ENCODE measurements around the gene TDRD1. TPM values are rescaled to one million over a fixed set of nuclear protein-coding genes. Genes with fewer than 3 reads are reported as not detected.

TDRD1 gene
- polyA plus RNA-seq, 1 donor from 2014 or later = not detected

- no peaks in the 10 kb centered on the region for H3K9me3 ChIP-seq (ENCODE audit: low read length)
- H3K79me2 ChIP-seq (replicated peaks; ENCODE audit: insufficient read depth, low read length) = no peaks in the 10 kb centered on the region
- H3K27ac ChIP-seq (ENCODE audit: low read length) = no peak overlapping the region
- H3K36me3 ChIP-seq (ENCODE audit: insufficient read depth, low read length) = no peaks in the 10 kb centered on the region
- H3K9me2 ChIP-seq (ENCODE audit: insufficient read depth, low read length) = no peaks in the 10 kb centered on the region
- TF ChIP-seq SMC3 (conservative IDR thresholded peaks at IDR 0.05; ENCODE audit: poor library complexity) (no peak), MXI1 (conservative IDR thresholded peaks at IDR 0.05; ENCODE audit: poor library complexity, severe bottlenecking) (no peak), TAF1 (IDR thresholded peaks at IDR 0.05; ENCODE audit: low read depth) (no peak), POLR2AphosphoS5 (IDR thresholded peaks at IDR 0.05) (no peak), CTCF (IDR thresholded peaks at IDR 0.05; ENCODE audit: poor library complexity, severe bottlenecking) (no peak), EP300 (conservative IDR thresholded peaks at IDR 0.05; ENCODE audit: poor library complexity, severe bottlenecking) (no peak), REST (IDR thresholded peaks at IDR 0.05; ENCODE audit: borderline replicate concordance) (no peak), EZH2 (IDR thresholded peaks at IDR 0.05; ENCODE audit: borderline replicate concordance, insufficient read depth, low read length, poor library complexity, severe bottlenecking) (no peak), RAD21 (conservative IDR thresholded peaks at IDR 0.05) (no peak)
- no peak overlapping the region for H3K4me2 ChIP-seq (ENCODE audit: low read length)
- no peaks in the 10 kb centered on the region for H3K27me3 ChIP-seq (ENCODE audit: insufficient read depth, low read depth, low read length)
- no peaks in the 10 kb centered on the region for H4K20me1 ChIP-seq (ENCODE audit: insufficient read depth)
- no peak overlapping the region for H3K9ac ChIP-seq (ENCODE audit: low read length)
- H2AFZ ChIP-seq (ENCODE audit: low read depth, low read length) = no peak overlapping the region
- H3F3A ChIP-seq (ENCODE audit: insufficient read depth, low read length, poor library complexity, severe bottlenecking) = no peaks in the 10 kb centered on the region
- H3K4me3 ChIP-seq (ENCODE audit: low read length) = no peak overlapping the region
Observed at GRCh38 chr10:114181971-114182370, 2.8 kb downstream of the TDRD1 start.

GRCh38 chr10:114183563-114183962, 4.4 kb downstream of the TDRD1 start:
- Histone ChIP-seq H4K20me1 (ENCODE audit: insufficient read depth) (no peaks in the 10 kb centered on the region), H2AFZ (ENCODE audit: low read depth, low read length) (no peak overlapping the region), H3K4me2 (ENCODE audit: low read length) (no peak overlapping the region), H3K4me3 (ENCODE audit: low read length) (no peak overlapping the region), H3K9ac (ENCODE audit: low read length) (no peak overlapping the region), H3K79me2 (replicated peaks; ENCODE audit: insufficient read depth, low read length) (no peaks in the 10 kb centered on the region), H3K36me3 (ENCODE audit: insufficient read depth, low read length) (no peaks in the 10 kb centered on the region), H3K27me3 (ENCODE audit: insufficient read depth, low read depth, low read length) (no peaks in the 10 kb centered on the region), H3K9me3 (ENCODE audit: low read length) (no peaks in the 10 kb centered on the region), H3F3A (ENCODE audit: insufficient read depth, low read length, poor library complexity, severe bottlenecking) (no peaks in the 10 kb centered on the region), H3K27ac (ENCODE audit: low read length) (no peak overlapping the region), H3K9me2 (ENCODE audit: insufficient read depth, low read length) (no peaks in the 10 kb centered on the region)
- TF ChIP-seq EP300 (conservative IDR thresholded peaks at IDR 0.05; ENCODE audit: poor library complexity, severe bottlenecking) (no peak), REST (IDR thresholded peaks at IDR 0.05; ENCODE audit: borderline replicate concordance) (no peak), EZH2 (IDR thresholded peaks at IDR 0.05; ENCODE audit: borderline replicate concordance, insufficient read depth, low read length, poor library complexity, severe bottlenecking) (no peak), MXI1 (conservative IDR thresholded peaks at IDR 0.05; ENCODE audit: poor library complexity, severe bottlenecking) (no peak), RAD21 (conservative IDR thresholded peaks at IDR 0.05) (no peak), POLR2AphosphoS5 (IDR thresholded peaks at IDR 0.05) (no peak), SMC3 (conservative IDR thresholded peaks at IDR 0.05; ENCODE audit: poor library complexity) (no peak), CTCF (IDR thresholded peaks at IDR 0.05; ENCODE audit: poor library complexity, severe bottlenecking) (no peak), TAF1 (IDR thresholded peaks at IDR 0.05; ENCODE audit: low read depth) (no peak)
